GM10266 (cell line): ENCODE results near the gene RGMB.

ENCODE experiments used
- DNase-seq: peaks from one replicate; pipeline ENCODE4 v3.0.0; 2012; ENCODE audit errors: extremely low spot score
- TF ChIP-seq, protein P1 (sequence below): IDR thresholded peaks from 2 replicates; pipeline ENCODE4 v1.5.1; 2012; ENCODE audit warnings: mild to moderate bottlenecking, low read depth; ENCODE audit not compliant: control insufficient read depth, insufficient read depth; ENCODE audit errors: missing control alignments

Gene RGMB

DNA sequence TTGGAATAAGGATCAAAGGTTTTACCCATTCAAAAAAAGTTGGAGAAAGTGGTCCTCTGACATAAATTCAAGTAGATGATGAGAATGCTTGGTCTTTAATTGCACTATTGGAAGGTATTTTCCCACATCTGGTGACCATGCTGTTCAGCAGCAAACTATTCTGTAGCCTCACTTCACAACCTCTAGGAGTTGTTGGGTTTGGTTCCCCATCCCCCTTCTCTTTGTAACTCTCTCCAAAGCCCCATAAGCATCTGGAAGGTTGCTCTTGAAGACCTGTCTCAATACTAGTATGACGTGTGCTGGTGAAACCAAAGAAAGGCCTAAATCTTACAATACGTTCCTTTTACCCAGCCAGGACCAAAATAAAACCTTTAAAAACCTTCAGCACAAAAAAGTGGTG, 8.5 kb downstream of the RGMB start:
- TF ChIP-seq, protein P1, sequence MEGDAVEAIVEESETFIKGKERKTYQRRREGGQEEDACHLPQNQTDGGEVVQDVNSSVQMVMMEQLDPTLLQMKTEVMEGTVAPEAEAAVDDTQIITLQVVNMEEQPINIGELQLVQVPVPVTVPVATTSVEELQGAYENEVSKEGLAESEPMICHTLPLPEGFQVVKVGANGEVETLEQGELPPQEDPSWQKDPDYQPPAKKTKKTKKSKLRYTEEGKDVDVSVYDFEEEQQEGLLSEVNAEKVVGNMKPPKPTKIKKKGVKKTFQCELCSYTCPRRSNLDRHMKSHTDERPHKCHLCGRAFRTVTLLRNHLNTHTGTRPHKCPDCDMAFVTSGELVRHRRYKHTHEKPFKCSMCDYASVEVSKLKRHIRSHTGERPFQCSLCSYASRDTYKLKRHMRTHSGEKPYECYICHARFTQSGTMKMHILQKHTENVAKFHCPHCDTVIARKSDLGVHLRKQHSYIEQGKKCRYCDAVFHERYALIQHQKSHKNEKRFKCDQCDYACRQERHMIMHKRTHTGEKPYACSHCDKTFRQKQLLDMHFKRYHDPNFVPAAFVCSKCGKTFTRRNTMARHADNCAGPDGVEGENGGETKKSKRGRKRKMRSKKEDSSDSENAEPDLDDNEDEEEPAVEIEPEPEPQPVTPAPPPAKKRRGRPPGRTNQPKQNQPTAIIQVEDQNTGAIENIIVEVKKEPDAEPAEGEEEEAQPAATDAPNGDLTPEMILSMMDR: no peak
- no peak for DNase-seq

DNA sequence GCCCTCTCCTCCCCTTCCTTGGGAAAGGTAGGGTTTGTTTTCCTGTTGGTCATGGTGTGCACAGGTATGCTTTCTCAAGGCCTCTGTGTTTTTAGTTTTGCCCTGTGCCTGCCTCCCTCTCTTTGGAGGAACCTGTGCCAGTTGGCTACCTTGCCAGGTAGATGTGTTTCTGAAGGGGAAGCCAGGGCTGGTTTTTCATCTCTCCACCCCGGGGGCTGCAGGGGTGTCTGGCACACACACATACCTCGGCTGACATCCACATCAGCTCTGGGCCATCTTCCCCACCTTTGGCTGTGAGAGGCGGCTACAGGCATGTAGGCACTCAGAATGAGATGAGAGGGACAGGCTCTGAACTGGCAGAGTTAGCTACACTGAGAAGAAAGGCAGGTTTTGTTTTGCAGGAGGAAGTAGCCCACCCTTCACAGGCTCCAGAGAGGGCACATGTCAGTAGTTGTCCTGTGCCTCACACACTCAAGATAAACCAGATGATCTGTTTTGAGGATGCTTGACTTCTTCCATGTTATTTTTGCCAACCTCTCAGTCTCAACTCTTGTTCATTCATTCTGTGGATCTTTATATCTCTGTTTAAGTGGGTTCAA, 9.7 kb downstream of the RGMB start:
- TF ChIP-seq, protein P1: no peak
- no peak for DNase-seq

DNA sequence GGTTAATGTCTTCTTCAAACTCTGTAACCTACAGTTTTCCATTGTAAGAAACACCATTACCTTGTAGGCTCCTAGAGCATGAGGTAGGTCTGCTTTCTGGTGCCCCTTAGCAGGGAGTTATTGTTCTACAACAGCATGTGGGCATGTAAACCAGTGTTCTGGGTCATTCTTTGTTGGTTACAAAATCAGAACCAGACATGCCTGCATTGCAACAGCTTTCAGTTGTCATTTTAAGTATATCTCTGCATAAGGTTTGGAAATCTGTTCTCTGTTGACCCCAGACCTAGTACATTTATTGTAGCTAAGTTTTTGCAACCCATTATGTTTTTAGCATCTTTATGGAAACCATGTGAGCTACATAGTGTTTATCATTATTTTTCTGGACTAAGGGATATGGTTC, 10.9 kb downstream of the RGMB start:
- TF ChIP-seq, protein P1: no peak
- no peak for DNase-seq

DNA sequence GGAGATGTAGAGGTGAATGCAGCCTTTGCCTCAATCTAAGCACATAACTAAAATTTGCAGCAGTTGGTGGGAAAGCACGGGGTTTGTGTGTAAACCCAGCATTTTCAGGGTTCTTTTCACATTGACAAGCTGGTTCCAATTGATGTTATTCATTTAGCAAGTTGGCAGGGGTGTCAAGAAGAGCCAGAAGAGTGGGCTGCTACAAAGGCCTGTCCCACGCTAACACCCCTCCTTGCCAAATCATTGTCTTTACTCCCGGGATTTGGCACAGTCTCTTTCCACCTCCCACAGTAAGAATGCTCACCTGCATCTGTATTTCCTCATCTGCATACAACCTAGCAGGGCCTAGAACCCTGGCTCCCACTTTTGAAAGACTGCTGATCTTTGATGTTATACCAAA, 11.8 kb downstream of the RGMB start:
- TF ChIP-seq, protein P1: no peak
- no peak for DNase-seq

DNA sequence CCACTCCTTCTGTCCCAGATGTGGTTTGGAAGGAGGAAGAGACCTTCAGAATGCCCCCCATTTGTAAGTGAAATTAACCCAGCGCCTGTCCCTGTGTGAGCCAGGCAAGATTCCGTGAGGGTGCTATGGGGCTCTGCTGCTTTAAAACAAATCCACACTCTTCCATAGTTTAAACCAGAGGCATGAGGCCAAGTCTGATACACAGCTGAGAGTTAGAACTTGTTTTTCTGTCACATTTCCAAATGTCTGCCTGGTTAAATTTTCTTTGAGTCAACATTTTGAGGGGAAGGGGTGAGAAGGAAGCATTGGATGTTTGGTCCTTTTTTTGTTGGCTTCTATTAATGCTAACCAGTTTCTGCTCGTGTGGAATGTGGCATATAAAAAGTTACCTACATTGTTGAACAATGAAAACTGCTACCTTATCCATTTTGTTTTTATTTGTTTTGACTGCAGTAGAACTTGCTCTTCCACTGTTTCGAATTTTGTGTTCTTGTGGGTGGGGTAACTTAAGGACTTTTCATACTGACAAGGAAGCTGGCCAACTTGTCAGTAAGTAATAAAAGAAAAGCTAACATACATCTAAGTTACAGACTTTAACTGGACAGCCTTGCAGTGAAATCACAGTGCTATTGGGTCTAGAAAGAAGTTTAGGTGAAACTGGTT, 12.9 kb downstream of the RGMB start:
- TF ChIP-seq, protein P1: no peak
- DNase-seq: no peak

DNA sequence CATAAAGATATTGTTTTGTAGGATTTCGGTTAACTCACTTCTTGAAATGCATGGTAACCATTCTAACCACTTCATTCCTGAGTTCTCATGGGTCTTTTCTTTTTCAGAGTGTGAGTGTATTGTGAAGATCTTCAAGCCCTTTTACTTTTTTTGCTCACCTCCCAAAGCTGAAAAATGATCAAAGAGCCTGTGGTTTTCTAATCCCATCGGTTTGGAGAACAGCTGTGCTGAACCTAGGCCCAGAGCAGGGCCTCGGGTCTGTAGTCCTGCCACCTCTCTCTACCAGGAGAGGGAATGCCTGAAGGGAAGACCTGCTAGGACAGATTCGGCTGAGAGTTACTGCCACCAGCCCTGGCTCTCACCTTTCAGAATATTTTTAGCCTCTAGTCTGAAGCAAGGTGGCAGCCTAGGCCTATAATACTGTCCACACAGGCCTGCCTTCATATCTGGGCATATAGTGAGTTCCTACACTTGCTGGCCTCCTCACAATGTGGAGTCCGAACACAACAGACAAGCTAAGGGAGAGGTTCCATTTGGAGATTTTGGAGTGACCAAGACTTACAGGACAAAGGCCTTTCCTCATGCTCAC, 13.8 kb downstream of the RGMB start:
- DNase-seq: no peak
- TF ChIP-seq, protein P1: no peak

DNA sequence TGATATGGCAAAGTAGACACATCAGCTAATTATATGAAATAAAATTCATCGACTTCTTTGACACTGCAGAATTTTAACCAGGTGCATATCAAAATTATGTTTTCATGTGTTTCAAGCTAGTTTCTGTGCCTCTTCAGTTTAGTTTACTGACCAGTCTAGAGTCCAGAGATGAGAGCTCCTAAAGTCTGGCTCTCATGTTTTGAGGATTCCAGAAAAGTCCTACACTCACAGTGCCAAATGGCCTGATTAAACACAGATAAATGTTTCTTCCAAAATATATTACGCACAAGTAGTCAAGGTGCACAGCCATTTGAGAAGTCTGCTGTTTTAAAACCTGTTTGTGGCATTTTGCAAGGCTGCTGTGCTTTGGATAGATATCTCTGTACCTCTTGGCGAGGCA, 15.6 kb downstream of the RGMB start:
- TF ChIP-seq, protein P1: no peak
- no peak for DNase-seq
